Renal cortical epithelial cell (primary cell): ENCODE data around the gene EBP. TPM values are rescaled to one million over a fixed set of nuclear protein-coding genes. Genes with fewer than 3 reads are reported as not detected.

Experiments
- DNase-seq: peaks from one replicate; pipeline ENCODE4 v3.0.0-alpha.2; 2011; ENCODE audit warnings: low read depth
- total RNA-seq: library from RNA; depleted of rRNA; stranded (reverse); fragments of >200 nt; gene quantifications from 2 replicates; pipeline ENCODE4 v1.2.3, GENCODE V29; 2014

The EBP gene
- total RNA-seq, 1 donor from 2014 or later = 19.8 TPM

DNA sequence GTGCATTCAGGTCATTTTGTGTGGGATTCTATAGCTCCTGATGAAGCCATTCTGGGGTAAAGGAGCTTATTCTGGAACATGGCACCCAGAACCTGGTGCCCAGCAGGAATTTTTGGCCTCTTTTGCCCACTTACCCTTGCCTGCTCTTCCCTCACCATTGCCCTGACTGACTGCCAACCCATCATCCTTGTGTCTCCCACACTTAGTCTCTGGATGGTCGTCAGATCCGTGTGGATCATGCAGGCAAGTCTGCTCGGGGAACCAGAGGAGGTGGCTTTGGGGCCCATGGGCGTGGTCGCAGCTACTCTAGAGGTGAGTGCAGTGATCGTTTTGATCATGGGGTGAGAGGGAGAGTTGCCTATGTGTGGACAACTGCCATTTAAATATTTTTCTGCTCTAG is 54.5 kb downstream of the EBP start:
- DNase-seq = no peak

Other genes with a start within 250 kb of the EBP start
- not detected in 2 replicates for gene SSX3, start 165.1 kb upstream of the EBP start, total RNA-seq
- gene SSX4, start 138.3 kb upstream of the EBP start, total RNA-seq = not detected in 2 replicates
- gene SSX4B, start 109.8 kb upstream of the EBP start, total RNA-seq = not detected in 2 replicates
- 27.7 and 53.7 TPM in 2 replicates for gene SLC38A5, start 51.5 kb upstream of the EBP start, total RNA-seq
- gene FTSJ1, start 45.6 kb upstream of the EBP start, total RNA-seq = 48.1 and 92.2 TPM in 2 replicates
- gene PORCN, start 12.8 kb upstream of the EBP start, total RNA-seq = 9.2 and 15.3 TPM in 2 replicates
- 6.1 and 11.9 TPM in 2 replicates for gene TBC1D25, start 17.9 kb downstream of the EBP start, total RNA-seq
- gene RBM3, start 52.7 kb downstream of the EBP start, total RNA-seq = 41.2 and 293 TPM in 2 replicates
- gene WDR13, start 75.7 kb downstream of the EBP start, total RNA-seq = 119 and 212 TPM in 2 replicates
- 0.30 TPM in 1 of 2 replicates, not detected in the other for gene WAS, start 162.0 kb downstream of the EBP start, total RNA-seq
- gene SUV39H1, start 174.9 kb downstream of the EBP start, total RNA-seq = 1.9 and 4.3 TPM in 2 replicates
- gene GLOD5, start 239.9 kb downstream of the EBP start, total RNA-seq = not detected in 2 replicates